Measurements from ENCODE around the gene PCDHA13.
A peak's percentile ranks its signal among the peaks of the same experiment; 100 is the strongest.
"Not testable (repeated sequence)": the region's sequence is repeated elsewhere in the genome, so short reads cannot be mapped to it uniquely, and the experiment has no call there.

The PCDHA13 gene, protein sequence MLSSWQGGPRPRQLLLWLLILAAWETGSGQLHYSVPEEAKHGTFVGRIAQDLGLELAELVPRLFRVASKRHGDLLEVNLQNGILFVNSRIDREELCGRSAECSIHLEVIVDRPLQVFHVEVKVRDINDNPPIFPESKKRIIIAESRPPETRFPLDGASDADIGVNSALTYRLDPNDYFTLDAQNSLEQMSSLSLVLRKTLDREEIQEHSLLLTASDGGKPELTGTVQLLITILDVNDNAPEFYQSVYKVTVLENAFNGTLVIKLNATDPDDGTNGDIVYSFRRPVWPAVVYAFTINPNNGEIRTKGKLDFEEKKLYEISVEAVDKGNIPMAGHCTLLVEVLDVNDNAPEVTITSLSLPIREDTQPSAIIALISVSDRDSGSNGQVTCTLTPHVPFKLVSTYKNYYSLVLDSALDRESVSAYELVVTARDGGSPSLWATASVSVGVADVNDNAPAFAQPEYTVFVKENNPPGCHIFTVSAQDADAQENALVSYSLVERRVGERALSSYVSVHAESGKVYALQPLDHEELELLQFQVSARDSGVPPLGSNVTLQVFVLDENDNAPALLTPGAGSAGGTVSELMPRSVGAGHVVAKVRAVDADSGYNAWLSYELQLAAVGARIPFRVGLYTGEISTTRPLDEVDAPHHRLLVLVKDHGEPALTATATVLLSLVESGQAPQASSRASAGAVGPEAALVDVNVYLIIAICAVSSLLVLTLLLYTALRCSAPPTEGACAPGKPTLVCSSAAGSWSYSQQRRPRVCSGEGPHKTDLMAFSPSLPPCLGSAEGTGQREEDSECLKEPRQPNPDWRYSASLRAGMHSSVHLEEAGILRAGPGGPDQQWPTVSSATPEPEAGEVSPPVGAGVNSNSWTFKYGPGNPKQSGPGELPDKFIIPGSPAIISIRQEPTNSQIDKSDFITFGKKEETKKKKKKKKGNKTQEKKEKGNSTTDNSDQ

DNA sequence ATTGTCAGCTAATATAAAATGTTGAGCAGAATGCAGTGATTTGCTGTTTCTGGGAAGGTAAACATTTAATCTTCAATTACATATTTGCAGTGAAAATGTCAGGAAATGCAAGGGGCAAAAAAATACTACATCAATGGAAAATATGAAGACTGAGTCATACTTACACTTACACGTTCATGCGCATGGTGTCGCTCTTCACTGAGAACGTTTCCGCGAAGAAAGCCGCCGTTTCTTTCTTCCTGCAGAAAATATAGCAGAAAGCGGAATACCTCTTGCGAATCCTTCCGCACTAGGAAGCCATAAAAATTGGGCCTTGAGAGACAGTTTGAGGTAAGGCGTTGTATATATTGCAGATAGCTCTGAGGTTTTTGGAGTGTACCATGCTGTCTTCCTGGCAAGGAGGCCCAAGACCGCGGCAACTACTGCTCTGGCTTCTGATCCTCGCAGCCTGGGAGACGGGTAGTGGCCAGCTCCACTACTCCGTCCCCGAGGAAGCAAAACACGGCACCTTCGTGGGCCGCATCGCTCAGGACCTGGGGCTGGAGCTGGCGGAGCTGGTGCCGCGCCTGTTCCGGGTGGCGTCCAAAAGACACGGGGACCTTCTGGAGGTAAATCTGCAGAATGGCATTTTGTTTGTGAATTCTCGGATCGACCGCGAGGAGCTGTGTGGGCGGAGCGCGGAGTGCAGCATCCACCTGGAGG lies at the start of gene PCDHA13:
Gene PCDHA13, plus strand, starts transcription at position 236 of the 702 bp plus-strand sequence. Its CDS starts 145 bp downstream, at position 381.
- DNase-seq (ENCODE audit: low spot score), result no peak

DNA sequence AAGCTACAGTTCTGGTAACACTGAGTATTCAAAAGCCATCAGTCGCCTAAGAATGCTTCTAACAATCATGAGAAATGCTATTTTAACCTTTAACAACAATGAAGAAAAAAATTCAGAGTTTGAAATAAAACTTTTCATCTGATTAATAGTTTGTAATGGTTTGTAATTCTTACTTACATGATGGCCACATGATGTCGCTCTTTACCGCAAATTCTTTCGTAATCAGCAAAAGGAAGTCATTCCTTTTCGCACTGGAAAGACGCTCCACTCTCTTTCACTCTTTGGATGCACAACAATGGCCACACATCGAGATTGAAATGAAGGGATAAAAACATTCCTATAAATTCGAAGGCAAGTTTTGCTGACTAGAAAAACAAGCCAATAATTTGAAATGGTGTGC lies 47.9 kb upstream of the PCDHA13 start, which contains the start of gene PCDHA7:
Gene PCDHA7, plus strand, starts transcription at position 277 of the 400 bp plus-strand sequence. Its CDS starts 115 bp downstream, at position 392.
- no peak for DNase-seq (ENCODE audit: low spot score)

DNA sequence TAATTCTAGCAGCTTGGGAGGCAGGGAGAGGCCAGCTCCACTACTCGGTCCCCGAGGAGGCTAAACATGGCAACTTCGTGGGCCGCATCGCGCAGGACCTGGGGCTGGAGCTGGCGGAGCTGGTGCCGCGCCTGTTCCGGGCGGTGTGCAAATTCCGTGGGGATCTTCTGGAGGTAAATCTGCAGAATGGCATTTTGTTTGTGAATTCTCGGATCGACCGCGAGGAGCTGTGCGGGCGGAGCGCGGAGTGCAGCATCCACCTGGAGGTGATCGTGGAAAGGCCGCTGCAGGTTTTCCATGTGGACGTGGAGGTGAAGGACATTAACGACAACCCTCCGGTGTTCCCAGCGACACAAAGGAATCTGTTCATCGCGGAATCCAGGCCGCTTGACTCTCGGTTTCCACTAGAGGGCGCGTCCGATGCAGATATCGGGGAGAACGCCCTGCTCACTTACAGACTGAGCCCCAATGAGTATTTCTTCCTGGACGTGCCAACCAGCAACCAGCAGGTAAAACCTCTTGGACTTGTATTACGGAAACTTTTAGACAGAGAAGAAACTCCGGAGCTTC lies 47.4 kb upstream of the PCDHA13 start:
- DNase-seq (ENCODE audit: low spot score), result not testable (repeated sequence)

DNA sequence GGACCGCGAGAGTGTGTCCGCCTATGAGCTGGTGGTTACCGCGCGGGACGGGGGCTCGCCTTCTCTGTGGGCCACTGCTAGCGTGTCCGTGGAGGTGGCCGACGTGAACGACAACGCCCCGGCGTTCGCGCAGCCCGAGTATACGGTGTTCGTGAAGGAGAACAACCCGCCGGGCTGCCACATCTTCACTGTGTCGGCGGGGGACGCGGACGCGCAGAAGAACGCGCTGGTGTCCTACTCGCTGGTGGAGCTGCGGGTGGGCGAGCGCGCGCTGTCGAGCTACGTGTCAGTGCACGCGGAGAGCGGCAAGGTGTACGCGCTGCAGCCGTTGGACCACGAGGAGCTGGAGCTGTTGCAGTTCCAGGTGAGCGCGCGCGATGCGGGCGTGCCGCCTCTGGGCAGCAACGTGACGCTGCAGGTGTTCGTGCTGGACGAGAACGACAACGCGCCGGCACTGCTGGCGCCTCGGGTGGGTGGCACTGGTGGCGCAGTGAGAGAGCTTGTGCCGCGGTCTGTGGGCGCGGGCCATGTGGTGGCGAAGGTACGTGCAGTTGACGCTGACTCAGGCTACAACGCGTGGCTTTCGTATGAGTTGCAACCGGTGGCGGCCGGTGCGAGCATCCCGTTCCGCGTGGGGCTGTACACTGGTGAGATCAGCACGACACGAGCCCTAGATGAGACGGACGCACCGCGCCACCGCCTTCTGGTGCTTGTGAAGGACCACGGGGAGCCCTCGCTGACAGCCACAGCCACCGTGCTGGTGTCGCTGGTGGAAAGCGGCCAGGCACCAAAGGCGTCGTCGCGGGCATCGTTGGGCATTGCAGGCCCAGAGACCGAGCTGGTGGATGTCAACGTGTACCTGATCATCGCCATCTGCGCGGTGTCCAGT lies 46.1 kb upstream of the PCDHA13 start:
- DNase-seq (ENCODE audit: low spot score), result no peak

DNA sequence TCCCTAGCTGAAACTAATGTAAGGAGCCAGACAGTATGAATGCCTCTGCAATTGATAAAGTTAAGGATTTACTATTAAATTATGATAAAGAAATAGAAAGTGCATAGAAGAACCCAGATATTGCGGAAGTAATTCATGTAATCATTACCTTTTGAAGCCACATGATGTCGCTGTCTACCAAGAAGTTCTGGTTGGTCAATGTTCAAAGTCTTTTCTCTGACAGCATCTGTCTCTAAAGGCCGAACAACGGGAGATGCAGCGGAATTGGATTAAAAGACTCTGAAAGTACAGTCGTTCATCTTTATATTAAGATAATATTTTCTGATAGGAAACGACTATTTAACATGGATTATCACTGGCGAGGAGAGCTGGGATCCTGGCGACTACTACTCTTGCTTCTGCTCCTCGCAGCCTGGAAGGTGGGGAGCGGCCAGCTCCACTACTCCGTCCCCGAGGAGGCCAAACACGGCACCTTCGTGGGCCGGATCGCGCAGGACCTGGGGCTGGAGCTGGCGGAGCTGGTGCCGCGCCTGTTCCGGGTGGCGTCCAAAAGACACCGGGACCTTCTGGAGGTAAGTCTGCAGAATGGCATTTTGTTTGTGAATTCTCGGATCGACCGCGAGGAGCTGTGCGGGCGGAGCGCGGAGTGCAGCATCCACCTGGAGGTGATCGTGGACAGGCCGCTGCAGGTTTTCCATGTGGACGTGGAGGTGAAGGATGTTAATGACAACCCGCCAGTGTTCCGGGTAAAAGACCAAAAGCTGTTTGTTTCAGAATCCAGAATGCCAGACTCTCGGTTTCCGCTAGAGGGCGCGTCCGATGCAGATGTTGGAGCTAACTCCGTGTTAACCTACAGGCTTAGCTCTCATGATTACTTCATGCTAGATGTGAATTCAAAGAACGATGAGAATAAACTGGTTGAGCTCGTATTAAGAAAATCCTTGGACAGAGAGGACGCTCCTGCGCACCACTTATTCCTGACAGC lies 40.7 kb upstream of the PCDHA13 start, which contains the start of gene PCDHA8:
Gene PCDHA8, plus strand, starts transcription at position 210 of the 985 bp plus-strand sequence. Its CDS starts 135 bp downstream, at position 345.
- DNase-seq (ENCODE audit: low spot score), result peak; percentile 1

DNA sequence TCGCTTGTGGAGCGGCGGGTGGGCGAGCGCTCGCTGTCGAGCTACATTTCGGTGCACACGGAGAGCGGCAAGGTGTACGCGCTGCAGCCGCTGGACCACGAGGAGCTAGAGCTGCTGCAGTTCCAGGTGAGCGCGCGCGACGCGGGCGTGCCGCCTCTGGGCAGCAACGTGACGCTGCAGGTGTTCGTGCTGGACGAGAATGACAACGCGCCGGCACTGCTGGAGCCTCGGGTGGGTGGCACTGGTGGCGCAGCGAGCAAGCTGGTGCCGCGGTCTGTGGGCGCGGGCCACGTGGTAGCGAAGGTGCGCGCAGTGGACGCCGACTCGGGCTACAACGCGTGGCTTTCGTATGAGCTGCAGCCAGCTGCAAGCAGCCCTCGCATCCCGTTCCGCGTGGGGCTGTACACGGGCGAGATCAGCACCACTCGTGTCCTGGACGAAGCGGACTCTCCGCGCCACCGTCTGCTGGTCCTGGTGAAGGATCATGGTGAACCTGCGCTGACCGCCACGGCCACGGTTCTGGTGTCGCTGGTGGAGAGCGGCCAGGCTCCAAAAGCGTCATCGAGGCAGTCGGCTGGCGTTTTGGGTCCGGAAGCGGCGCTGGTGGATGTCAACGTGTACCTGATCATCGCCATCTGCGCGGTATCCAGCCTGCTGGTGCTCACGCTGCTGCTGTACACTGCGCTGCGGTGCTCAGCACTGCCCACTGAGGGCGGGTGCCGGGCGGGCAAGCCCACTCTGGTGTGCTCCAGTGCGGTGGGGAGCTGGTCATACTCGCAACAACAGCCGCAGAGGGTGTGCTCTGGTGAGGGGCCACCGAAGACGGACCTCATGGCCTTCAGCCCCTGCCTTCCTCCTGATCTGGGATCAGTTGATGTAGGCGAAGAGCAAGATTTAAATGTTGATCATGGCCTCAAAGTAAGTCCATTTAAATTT lies 38.9 kb upstream of the PCDHA13 start:
- no peak for DNase-seq (ENCODE audit: low spot score)

DNA sequence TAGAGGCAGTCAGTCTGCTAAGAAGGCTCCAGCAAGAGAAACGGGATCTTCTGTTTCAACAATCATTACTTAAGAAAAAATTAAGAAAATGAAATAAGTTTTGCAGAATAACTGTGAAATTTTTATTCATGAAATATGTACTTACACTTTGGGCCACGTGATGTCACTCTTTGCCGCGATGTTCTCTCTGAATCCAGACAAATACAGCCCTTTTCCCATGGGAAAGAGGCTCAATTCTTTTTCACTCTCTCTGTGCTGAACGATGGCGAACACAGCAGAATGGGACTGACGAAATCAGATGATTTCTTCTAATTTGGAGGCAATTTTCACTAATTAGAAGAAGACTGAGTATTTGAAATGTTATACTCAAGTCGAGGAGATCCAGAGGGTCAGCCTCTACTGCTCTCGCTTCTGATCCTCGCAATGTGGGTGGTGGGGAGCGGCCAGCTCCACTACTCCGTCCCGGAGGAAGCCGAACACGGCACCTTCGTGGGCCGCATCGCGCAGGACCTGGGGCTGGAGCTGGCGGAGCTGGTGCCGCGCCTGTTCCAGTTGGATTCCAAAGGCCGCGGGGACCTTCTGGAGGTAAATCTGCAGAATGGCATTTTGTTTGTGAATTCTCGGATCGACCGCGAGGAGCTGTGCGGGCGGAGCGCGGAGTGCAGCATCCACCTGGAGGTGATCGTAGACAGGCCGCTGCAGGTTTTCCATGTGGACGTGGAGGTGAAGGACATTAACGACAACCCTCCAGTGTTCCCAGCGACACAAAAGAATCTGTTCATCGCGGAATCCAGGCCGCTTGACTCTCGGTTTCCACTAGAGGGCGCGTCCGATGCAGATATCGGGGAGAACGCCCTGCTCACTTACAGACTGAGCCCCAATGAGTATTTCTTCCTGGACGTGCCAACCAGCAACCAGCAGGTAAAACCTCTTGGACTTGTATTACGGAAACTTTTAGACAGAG lies 33.5 kb upstream of the PCDHA13 start, which contains the start of gene PCDHA9:
Gene PCDHA9, plus strand, starts transcription at position 244 of the 964 bp plus-strand sequence. Its CDS starts 114 bp downstream, at position 358.
- not testable (repeated sequence) for DNase-seq (ENCODE audit: low spot score)

DNA sequence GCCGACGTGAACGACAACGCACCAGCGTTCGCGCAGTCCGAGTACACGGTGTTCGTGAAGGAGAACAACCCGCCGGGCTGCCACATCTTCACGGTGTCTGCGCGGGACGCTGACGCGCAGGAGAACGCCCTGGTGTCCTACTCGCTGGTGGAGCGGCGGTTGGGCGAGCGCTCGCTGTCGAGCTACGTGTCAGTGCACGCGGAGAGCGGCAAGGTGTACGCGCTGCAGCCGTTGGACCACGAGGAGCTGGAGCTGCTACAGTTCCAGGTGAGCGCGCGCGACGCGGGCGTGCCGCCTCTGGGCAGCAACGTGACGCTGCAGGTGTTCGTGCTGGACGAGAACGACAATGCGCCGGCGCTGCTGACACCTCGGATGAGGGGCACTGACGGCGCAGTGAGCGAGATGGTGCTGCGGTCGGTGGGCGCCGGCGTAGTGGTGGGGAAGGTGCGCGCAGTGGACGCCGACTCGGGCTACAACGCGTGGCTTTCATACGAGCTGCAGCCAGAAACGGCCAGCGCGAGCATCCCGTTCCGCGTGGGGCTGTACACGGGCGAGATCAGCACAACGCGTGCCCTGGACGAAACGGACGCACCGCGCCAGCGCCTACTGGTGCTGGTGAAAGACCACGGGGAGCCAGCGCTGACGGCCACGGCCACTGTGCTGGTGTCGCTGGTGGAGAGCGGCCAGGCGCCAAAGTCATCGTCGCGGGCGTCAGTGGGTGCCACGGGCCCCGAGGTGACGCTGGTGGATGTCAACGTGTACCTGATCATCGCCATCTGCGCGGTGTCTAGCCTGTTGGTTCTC lies 31.9 kb upstream of the PCDHA13 start:
- not testable (repeated sequence) for DNase-seq (ENCODE audit: low spot score)

DNA sequence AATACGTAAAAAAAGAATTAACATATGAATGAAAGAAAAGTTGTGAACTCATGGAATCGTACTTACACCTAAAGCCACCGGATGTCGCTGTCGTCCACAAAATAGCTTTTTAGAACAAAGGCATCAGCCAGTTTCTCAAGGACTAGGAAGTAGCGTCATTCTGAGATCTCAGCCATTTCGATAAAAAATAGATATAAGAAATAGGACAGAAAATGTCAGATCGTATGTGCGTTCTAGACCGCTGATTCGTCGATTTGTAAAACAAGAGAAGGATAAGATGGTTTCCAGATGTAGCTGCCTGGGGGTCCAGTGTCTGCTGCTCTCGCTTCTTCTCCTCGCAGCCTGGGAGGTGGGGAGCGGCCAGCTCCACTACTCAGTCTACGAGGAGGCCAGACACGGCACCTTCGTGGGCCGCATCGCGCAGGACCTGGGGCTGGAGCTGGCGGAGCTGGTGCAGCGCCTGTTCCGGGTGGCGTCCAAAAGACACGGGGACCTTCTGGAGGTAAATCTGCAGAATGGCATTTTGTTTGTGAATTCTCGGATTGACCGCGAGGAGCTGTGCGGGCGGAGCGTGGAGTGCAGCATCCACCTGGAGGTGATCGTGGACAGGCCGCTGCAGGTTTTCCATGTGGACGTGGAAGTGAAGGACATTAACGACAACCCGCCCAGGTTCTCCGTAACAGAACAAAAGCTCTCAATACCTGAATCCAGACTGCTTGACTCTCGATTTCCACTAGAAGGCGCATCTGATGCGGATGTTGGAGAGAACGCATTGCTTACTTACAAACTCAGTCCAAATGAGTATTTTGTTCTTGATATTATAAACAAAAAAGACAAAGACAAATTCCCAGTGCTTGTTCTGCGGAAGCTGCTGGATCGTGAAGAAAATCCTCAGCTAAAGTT lies 25.9 kb upstream of the PCDHA13 start, which contains the start of gene PCDHA10:
Gene PCDHA10, plus strand, starts transcription at position 126 of the 903 bp plus-strand sequence. Its CDS starts 152 bp downstream, at position 278.
- DNase-seq (ENCODE audit: low spot score), result no peak

DNA sequence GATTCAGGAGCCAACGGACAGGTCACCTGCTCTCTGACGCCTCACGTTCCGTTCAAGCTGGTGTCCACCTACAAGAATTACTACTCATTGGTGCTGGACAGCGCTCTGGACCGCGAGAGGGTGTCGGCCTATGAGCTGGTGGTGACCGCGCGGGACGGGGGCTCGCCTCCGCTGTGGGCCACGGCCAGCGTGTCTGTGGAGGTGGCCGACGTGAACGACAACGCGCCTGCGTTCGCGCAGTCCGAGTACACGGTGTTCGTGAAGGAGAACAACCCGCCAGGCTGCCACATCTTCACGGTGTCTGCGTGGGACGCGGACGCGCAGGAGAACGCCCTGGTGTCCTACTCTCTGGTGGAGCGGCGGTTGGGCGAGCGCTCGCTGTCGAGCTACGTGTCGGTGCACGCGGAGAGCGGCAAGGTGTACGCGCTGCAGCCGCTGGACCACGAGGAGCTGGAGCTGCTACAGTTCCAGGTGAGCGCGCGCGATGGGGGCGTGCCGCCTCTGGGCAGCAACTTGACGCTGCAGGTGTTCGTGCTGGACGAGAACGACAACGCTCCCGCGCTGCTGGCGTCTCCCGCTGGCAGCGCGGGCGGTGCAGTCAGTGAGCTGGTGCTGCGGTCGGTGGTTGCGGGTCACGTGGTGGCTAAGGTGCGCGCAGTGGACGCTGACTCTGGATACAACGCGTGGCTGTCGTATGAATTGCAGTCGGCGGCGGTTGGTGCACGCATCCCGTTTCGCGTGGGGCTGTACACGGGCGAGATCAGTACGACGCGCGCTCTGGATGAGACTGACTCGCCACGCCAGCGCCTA lies 24.5 kb upstream of the PCDHA13 start:
- no peak for DNase-seq (ENCODE audit: low spot score)

DNA sequence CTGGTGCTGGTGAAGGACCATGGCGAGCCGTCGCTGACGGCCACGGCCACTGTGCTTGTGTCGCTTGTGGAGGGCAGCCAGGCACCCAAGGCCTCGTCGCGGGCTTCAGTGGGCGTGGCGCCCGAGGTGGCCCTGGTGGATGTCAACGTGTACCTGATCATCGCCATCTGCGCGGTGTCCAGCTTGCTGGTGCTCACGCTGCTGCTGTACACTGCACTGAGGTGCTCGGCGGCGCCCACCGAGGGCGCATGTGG lies 24.0 kb upstream of the PCDHA13 start:
- no peak for DNase-seq (ENCODE audit: low spot score)

DNA sequence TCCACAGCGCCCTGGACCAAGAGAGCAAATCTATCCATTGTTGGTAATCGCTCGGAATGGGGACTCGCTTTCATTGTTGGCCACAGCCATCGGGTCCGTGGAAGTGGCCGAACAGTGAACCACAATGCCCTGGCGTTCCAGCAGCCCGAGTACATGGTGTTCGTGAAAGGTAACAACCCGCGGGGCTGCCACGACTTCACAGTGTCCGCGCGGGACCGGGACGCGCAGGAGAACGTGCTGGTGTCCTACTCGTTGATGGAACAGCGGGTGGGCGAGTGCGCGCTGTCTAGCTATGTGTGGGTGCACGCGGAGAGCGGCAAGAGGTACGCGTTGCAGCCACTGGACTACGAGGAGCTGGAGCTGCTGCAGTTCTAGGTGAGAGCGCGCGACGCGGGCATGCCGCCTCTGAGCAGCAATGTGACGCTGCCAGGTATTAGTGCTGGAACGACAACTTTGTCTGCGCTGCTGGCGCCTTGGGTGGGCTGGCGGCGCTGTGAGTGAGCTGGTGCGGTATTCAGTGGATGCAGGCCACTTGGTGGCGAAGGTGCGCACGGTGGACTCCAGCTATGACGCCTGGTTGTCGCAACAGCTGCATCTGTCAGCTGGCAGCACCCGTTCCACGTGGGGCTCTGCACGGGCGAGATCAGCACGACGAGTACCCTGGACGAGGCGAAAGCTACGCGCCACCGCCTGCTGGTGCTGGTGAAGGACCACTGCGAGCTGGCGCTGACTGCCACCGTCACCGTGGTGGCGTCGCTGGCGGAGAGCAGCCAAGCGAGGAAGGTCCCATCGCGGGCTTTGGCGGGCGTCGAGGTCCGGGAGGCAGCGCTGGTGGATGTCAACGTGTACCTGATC lies 19.3 kb upstream of the PCDHA13 start:
- no peak for DNase-seq (ENCODE audit: low spot score)
